ENCODE data around the gene BANF1.
A peak's percentile ranks its signal among the peaks of the same experiment; 100 is the strongest.

The BANF1 gene, protein sequence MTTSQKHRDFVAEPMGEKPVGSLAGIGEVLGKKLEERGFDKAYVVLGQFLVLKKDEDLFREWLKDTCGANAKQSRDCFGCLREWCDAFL

DNA sequence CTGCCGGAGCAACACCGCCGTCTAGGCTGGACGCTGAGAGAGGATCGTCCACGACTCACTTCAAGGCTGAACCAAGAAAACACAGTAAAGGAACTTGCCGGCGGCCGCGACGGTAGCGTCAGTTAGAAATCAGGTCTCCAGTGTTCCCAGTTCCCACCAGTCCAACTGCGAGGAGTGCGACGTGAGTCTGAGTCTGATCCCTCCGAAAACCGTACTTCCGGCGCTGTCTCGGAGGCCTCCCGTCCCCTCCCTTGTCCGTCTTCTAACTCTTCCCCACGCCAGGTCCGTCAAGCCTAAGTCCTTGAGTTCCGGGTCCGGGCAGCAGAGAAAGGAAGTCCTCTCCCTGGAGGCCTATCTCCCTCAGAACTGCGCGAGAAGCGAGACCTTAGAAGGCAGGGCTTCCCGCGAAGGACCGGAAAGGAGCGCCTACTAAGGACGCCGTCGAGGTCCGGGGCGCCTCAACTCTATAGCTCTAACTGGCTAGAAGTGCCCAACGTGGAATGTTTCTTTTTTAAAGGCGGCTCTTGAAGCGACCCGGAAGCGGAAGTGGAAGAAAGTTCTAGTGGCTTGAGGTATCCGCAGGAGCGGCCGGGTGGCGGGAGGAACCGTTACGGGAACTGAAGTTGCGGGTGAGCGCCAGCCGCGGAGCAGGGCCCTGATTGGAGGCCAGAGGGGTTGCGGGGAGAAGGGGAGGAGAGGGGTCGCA lies at the start of gene BANF1, which contains the start of gene EIF1AD:
Gene BANF1 (plus strand): TSS at position 562 of the 706 bp plus-strand sequence. CDS start 748 bp downstream, outside the sequence.
Gene EIF1AD (minus strand): TSS at position 216 of the 706 bp plus-strand sequence. CDS start 1,768 bp downstream, outside the sequence.
- DNase-seq, result peak; percentile 98

DNA sequence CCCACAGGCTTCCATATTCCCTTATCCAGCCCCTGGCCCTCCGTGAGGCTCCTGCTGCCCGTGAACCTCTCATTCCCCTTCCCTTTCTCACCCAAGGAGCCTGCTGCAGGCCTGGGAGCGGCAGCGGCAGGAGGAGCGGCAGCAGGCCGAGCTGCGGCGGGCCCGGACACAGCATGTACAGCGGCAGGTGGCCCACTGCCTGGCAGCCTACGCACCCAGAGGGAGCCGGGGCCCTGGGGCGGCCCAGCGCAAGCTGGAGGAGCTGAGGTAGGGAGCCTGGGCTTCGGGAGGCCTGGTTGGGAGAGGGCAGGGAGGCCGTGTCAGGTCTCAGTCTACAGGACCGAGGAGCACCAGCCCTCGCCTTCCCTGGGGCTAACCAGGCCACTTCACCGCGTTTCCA lies 48.8 kb upstream of the BANF1 start:
- no peak for DNase-seq

DNA sequence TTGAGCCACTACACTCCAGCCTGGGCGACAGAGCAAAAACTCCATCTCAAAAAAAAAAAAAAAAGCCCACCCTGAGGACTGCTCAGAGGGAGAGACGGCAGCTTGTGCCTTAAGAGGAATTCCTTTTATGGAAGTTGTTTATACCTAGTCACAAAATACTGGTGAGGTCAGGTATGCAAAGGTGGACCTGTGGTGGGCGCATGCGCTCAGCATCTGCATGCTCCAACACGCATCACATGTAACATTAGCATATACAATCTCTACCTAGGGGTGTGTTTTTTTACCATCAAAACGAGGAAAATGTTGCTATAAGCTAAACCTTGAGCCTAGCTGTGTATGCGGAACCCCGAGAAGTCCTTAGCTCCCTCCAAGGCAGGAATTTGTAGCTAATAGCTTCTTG lies 47.5 kb upstream of the BANF1 start:
- no peak for DNase-seq

DNA sequence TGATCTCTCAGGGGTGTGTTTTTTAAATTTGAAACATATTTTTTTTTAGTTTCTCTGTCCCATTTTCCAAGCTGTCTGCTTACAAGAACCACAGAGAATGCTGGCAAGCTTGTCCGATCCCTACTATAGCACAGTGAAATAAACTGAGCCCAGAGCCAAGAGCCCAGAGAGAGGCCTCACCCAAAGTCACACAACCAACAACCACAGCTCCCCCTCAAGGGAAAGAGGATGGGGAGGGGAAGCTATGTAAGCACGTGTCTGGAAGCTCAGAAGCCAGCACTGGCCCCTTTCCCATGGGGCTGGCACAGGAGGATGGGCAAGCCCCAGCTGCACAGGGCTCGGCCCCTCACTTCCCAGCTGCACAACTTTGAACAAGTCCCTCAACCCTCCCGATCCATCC lies 44.0 kb upstream of the BANF1 start:
- DNase-seq, result no peak

DNA sequence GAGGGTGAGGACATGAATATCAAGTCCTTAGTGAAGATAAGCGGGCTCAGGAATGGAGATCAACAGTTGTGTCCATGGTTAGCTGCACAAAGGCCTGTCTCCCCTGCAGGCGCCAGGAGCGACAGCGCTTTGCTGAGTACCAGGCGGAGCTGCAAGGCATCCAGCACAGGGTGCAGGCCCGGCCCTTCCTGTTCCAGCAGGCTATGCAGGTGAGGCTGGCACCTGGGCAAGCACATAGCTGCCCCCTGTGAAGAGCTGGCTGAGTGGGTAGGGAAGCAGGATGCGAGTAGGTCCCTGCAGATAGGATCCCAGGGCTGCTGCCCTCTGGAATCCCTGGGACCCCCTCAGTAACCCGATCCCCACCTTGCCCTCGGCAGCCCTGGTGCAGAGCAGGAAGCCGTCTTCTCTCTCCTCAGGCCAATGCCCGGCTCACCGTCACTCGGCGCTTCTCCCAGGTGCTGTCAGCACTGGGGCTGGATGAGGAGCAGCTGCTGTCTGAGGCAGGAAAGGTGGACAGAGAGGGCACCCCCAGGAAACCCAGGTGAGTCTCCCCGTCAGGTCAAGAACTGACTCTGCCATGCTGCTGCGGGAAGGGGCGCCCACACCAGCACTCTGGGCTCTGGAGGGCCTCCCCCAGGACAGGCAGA lies 43.4 kb upstream of the BANF1 start:
- DNase-seq, result no peak

DNA sequence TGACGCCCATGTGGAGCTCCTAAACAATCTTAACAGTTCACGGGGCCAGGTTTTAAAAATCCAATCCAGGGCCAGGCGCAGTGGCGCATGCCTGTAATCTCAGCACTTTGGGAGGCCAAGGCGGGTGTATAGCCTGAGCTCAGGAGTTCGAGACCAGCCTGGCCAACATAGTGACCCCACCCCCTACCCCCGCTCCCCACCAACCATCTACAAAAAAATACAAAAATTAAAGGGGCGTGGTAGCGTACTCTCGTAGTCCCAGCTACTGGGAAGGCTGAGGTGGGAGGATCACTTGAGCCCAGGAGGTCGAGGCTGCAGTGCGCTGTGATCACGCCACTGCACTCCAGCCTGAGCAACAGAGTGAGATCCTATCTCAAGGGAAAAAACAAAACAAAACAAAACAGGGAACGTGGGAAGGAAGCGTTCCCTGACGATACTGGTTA lies 41.5 kb upstream of the BANF1 start:
- no peak for DNase-seq

DNA sequence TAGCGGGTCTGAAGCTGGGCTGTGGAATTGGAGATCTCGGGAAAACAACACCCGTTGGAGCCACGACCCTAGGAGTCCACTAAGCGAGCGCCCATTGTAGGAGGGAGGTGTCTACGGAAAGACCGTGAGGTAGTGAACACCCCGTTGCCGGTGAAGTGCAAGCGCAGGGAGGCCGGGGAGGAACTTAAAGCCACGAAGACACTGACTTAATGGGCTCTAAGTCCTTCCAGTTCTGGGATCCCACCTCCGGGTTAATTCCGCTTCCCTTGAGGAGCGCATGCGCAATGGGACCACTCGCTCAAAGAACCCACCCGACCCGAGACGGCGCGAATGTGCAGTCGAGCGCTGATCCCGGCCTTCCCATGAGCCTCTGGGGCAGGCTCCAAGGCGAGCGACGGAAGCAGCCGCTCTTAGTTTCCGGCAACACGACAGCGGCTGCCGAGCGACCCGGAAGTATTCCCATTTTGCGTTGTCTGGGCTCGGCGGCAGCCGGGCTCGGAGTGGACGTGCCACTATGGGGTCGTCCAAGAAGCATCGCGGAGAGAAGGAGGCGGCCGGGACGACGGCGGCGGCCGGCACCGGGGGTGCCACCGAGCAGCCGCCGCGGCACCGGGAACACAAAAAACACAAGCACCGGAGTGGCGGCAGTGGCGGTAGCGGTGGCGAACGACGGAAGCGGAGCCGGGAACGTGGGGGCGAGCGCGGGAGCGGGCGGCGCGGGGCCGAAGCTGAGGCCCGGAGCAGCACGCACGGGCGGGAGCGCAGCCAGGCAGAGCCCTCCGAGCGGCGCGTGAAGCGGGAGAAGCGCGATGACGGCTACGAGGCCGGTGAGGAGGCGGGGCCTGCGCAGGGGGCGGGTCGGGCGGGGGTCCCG lies 40.8 kb upstream of the BANF1 start, which contains the start of gene SART1:
Gene SART1 (plus strand): TSS at position 468 of the 874 bp plus-strand sequence. CDS start 47 bp downstream, at position 515.
- peak; percentile 98 for DNase-seq

DNA sequence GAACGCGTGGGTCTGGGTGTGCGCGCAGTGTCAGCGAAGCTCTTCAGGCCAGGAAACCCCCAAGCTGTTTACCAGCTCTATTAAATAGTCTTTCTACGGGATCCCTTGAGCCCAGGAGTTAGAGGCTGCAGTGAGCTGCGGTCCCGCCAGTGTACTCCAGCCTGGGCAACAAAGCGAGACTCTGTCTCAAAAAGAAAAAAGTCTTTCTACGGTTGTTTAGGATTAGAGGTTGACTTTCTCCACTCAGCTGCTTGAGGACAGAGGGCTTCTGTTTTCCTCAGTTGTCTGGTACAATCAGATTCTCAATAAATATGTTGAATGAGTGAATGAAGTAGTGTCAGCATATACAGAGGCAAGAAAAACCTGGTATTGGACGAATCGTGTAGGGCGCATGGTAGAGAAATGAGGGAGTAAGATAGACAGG lies 40.1 kb upstream of the BANF1 start:
- DNase-seq, result no peak

DNA sequence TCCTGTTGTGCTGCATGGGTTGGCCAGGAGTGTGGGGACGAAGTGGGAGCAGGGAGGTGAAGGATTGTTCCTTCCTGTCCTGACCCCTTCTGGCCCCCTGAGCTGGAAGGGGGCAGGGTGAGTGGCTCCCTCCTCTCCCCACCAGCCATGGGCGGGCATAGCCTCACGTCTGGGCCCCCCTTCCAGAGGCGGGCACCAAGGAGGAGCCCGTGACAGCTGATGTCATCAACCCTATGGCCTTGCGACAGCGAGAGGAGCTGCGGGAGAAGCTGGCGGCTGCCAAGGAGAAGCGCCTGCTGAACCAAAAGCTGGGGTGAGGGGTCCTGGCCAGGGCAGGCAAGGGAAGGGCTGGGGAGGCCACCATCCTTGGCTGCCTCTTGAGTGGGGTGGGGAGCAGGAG lies 37.4 kb upstream of the BANF1 start:
- no peak for DNase-seq

DNA sequence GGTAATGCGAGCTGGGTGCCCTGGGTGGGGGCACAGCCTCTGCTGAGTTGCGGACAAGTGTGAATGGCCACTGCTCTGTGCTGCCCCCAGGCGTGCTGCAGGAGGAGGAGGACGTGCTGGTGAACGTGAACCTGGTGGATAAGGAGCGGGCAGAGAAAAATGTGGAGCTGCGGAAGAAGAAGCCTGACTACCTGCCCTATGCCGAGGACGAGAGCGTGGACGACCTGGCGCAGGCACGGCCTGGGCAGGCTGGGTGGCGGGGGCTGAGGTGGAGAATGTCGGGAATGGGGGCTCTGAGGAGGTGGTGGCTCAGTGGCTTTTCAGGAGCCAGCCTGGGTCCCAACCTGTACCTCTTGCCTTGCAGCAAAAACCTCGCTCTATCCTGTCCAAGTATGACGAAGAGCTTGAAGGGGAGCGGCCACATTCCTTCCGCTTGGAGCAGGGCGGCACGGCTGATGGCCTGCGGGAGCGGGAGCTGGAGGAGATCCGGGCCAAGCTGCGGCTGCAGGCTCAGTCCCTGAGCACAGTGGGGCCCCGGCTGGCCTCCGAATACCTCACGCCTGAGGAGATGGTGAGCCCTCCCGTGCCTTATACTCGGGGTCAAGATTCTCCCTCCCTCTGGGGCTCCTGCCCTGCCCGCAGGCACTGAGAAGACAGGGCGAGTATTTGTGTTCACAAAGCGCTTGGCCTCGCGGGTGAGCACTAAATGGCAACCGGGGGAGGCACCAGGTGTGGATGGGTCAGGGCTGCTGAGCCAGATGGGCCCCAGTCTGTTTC lies 36.1 kb upstream of the BANF1 start:
- DNase-seq, result no peak

DNA sequence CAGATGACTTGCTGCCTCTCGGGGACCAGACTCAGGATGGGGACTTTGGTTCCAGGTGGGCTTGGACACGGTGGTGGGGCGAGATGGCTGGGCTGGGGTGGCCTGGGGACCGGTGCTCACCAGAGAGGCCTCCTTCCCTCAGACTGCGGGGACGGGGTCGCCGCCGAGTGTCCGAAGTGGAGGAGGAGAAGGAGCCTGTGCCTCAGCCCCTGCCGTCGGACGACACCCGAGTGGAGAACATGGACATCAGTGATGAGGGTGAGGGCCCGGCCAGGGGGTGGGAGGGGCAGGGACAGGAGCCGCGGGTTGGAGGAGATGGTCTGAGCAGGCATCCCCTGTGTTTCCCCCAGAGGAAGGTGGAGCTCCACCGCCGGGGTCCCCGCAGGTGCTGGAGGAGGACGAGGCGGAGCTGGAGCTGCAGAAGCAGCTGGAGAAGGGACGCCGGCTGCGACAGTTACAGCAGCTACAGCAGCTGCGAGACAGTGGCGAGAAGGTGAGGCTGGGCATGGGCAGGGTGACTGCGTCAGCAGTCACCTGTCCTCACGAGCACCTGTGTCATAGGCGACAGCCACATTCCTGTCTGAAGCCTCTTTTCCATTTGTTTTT lies 34.9 kb upstream of the BANF1 start:
- no peak for DNase-seq

DNA sequence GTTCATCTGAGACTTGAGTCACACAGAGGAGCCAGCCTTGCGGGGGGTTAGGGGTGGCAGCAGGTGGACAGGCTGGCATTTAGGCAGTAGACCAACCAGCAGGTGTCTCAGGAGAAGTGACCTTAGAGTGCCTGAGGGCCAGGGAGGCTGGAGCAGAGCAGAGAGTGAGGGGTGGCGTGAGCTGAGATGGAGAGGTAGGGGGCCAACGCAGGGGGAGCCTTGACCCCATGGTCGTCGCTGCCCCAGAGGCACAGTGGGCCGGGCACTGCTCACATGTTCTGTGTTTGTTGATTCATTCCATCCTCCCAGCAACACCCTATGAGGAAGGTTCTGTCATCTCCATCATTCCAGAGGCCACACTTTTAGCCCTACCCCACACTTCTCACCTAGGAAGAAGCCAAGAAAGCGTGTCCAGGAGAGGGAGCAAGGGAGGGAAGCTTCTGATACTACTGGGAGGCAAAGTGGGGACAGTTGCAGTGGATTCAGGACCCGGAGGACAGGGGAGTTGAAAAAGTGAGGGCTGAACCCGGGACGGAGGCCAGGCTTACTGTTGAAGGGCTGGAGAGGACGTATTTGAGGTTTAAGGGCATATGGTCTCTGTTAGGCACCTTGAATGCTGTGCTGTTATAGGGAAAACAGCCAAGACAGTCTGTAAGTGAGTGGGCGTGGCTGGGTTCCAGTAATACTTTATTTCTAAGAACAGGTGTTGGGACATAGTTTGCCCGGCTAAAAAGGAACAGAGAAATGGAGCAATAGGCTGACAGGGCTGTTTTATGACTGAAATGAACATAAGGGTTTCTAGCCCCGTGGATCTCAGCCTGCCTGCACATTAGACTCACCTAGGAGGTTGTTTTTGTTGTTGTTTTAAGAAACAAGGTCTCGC lies 33.5 kb upstream of the BANF1 start:
- DNase-seq, result no peak

DNA sequence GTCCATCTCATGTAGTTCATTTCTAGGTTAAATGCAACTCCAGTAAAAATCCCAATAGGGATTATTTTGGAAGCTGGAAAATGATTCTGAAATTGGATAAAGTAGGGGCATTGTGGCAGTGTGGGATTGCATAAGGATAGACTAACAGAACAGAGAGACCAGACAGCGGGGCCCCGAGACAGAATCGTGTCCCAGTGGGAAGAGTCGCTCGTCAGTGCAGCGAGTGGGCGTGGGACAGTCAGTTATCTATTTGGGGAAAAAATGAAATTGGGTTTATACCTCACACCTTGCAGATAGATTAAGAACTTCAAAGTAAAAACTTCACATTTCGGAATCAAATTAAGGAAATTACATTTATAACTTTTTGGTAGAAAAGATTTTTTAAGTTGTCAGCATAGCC lies 30.2 kb upstream of the BANF1 start:
- no peak for DNase-seq

DNA sequence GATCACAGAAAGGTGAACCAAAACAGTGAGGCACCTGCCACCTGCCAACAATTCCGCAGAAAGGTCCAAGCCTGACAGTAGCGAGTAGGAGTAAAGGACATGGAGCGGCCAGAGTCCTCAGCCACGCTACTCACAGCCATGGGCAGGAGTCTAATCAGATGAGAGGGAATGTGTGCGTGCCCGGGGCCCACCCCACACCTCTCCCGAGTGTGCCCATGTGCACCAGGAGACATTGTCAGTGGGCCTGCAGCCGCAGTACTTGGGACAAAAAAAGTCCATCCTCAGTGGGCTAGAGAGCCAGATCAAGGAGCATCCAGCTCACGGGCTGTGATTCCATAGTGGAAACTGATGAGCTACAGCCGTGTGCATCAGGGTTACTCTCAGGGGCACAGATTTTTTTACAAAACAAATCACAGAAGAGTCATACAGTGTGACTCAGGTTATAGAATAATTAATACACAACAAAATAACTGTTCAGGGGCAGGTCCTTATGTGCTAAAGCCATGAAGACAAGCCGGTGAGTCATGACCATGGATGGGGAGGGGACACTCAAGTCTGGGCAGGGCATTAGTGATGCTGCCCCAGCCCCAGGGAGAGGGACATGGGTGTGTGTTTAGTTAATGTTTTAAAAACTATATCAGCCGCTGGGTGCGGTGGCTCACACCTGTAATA lies 28.7 kb upstream of the BANF1 start:
- DNase-seq, result peak; percentile 46

DNA sequence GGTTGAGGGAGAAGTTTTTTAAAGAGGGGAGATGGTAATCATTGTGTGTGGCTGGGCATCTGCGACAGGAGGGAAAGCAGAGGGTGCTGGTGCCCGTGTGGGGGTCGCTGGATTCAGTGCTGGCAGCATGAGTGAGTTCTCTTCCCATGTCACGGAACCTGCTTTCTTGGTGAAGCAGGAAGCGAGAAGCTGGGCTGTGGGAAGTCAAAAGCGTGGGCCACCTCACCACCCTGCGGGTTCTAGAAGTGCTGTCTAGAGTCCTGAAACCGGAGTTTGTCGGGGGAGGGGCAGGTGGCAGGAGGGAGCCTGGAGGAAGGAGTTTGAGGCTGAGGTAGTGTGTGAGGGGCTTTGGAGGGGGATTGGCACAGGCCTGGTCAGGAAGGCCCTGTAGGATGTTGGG lies 26.5 kb upstream of the BANF1 start:
- DNase-seq, result no peak

DNA sequence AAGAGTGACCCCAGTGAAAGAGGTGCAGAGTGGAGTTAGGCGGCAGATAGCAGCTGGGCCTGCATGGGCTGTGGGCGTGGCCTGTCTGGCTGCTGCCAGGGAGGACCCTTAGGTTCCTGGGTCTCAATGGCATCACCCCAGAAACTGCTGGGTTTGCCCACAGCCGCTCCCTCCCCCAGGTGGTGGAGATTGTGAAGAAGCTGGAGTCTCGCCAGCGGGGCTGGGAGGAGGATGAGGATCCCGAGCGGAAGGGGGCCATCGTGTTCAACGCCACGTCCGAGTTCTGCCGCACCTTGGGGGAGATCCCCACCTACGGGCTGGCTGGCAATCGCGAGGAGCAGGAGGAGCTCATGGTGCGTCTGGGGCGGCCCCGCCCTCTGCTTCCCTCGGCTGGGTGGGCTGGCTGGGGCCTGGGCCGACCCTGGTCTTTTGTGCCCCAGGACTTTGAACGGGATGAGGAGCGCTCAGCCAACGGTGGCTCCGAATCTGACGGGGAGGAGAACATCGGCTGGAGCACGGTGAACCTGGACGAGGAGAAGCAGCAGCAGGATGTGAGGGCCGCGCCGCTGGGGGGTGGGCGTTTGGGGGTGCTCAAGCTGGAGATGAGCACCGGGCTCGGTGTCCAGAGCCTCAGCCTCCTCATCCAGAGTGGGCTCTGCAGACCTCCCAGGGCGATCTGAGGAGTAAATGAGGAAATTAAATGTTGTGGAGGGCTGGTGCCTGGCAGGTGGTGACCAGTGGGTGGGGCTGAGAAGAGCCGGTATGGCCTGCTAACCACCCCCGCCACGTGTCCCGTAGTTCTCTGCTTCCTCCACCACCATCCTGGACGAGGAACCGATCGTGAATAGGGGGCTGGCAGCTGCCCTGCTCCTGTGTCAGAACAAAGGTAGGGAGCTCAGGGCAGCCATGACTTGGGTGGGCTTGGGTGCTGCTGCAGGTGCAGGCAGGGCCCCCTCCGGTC lies 25.8 kb upstream of the BANF1 start:
- DNase-seq, result no peak

DNA sequence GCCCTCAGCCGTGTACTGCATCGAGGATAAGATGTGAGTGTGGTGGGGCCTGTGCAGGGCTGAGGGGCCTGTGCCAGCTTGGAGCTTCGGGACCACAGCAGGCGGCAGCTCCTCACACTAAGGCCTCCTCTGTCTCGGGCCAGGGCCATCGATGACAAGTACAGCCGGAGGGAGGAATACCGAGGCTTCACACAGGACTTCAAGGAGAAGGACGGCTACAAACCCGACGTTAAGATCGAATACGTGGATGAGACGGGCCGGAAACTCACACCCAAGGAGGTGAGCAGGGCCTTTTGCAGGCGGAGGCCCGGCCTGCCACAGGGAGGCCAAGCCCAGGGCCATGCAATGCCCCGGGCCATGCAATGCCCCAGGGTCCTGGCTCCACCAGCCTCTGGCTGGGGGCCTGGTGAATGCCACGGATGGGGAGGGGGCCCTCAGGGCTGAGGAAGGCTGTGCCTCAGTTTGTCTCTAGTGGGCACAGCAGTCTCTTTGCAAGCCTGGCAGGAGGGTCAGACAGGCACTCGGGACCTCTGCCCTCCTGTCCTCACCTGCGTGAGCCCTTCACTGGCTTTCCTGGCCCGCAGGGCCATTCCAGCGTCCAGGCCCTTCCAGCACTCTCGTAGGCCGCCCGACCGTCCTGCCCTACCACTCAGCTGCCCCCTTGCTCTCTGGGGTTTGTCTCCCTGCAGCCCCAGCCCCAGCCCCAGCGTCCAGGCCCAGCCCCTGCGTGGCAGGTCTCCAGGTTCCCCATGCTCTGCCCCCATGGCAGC lies 24.5 kb upstream of the BANF1 start:
- no peak for DNase-seq
